Measurements from ENCODE around the gene GREB1.
"Not testable (repeated sequence)": the region's sequence is repeated elsewhere in the genome, so short reads cannot be mapped to it uniquely, and the experiment has no call there.

Gene GREB1

GRCh38 chr2:11637546-11637945, 103.7 kb downstream of the GREB1 start:
- no peak for DNase-seq (ENCODE audit: low read depth, low spot score)

DNA sequence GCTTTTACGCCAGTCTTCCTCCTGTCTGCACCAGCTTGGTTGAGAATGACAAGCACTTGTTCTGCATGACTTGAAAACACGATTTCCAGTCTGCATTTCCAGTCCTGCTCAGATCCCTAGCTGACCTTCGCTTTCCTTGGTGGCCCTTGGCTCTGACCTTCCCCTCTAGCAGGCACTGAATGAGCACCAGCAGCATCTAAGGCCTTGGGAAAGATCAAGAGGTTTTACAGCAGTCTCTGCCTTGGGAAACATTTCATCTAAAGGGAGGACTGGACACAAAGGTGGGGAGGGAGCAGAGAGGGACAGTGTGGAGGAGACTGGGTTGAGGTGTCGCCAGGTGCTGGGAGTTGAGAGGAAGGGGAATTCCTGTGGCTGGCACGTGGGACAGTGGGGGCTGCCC, 105.7 kb downstream of the GREB1 start:
- DNase-seq (ENCODE audit: low read depth, low spot score) = no peak

DNA sequence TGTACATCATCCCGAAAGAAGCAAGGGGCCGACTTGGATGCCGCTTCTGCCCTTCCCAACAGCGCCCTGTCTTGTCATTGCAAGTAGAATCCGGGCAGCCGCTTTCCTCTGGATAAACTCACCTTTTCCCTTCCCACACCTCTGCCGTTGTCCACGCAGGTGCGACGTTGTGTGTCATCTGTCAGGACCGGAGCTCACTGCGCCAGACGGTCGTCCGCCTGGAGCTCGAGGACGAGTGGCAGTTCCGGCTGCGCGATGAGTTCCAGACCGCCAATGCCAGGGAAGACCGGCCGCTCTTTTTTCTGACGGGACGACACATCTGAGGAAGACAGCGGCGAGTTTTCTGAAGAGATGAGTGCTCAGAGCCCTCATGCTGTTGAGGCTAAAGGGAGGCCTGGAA, 106.3 kb downstream of the GREB1 start:
- no peak for DNase-seq (ENCODE audit: low read depth, low spot score)

- no peak for DNase-seq (ENCODE audit: low read depth, low spot score)
Measured at GRCh38 chr2:11642972-11643371, 109.1 kb downstream of the GREB1 start.

DNA sequence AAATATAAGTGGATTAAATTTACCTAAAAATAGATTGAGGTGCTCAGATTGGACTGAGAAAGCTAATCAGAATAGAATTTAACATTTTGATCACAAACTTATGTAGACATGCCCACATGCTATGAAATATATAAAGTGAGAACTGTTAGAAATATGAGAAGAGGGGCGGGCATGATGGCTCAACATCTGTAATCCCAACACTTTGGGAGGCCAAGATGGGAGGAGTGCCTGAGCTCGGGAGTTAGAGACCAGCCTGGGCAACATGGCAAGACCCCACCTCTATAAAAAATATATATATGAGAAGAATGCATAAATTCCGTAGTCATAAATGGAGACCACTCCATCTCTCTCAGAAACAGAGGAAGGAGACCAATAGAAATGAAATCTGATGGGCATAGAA, 110.4 kb downstream of the GREB1 start:
- DNase-seq (ENCODE audit: low read depth, low spot score) = no peak

DNA sequence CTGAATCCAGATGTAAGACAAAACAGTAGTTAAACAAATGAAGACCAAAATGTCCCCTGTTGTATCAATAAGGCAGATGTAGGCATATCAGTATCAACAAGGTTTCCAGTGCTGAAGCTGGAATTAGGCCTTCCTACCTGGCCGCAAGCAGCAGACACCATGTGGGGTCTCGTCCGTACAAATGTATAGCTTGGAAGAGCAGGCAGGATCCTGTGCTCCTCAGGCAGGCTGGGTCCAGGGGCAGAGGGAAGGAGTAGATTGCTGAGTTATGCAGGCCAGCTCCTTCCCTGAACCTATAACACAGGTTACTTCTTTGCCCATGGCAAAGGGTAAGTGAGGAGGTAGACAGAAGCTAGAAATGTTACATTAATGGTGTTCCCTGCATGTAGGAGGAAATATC, 112.7 kb downstream of the GREB1 start:
- no peak for DNase-seq (ENCODE audit: low read depth, low spot score)

DNA sequence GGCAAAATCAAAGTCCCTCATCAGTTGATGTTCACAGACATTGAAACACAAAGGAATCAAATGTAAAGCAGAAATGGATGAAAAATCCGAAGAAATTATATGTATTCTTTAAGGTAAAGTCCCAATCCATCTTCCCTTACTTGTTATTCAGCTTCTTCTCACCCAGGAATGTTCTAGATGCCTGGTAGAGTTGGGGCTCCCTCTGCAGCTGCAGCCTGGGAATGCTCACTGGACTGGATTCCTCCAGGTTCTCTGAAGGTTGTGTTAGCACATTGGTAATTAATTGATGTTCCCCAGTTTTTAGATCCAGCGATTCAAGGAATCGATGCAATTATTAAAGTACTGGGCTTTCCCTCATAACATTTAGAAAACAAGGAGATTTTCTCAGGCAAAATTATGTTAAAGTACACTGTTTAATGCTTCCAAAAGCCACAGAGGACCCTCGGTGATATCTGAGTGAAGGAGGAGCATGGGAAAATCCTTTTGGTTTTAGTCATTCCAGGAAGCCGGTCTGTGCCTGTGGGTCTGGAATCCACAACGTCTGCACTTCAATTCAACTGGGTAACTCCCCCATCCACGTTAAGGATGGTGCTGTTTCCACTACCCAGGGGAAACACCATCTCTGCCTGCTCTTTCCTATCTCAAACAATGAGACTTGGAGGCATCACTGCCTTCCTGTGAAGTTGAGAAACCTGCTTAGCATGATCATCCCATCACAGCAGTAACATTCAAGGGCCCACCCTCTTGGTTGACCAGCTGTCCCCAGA, 114.2 kb downstream of the GREB1 start:
- no peak for DNase-seq (ENCODE audit: low read depth, low spot score)

- no peak for DNase-seq (ENCODE audit: low read depth, low spot score)
Measured at GRCh38 chr2:11649093-11649492, 115.2 kb downstream of the GREB1 start.

GRCh38 chr2:11651856-11652548, 118.2 kb downstream of the GREB1 start:
- DNase-seq (ENCODE audit: low read depth, low spot score) = no peak

- no peak for DNase-seq (ENCODE audit: low read depth, low spot score)
Measured at GRCh38 chr2:11652553-11652952, 118.7 kb downstream of the GREB1 start.

GRCh38 chr2:11655495-11655894, 121.7 kb downstream of the GREB1 start:
- DNase-seq (ENCODE audit: low read depth, low spot score) = no peak

- DNase-seq (ENCODE audit: low read depth, low spot score) = no peak
Measured at GRCh38 chr2:11656252-11656651, 122.4 kb downstream of the GREB1 start.

- DNase-seq (ENCODE audit: low read depth, low spot score) = no peak
Measured at GRCh38 chr2:11656671-11657101, 122.8 kb downstream of the GREB1 start.

DNA sequence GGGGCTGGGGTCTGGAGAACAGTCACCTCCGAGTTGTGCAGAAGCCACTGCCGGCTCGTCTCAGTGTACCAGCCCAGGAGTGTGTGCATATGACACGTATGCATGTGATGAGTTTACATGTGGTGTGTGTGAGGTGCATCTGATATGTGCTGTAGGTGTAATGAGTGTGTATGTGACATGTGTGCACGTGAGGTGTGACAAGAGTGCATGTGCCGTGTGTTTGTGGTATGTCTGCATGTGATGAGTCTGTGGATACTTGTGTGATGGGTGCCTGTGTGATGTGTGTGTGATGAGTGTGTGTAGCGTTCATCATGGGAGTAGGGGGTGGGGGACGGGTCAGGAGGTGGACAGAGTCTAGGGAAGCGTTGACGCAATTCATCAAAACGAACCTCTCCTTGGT, 123.3 kb downstream of the GREB1 start:
- no peak for DNase-seq (ENCODE audit: low read depth, low spot score)

- no peak for DNase-seq (ENCODE audit: low read depth, low spot score)
Measured at GRCh38 chr2:11657646-11658045, 123.8 kb downstream of the GREB1 start.

- no peak for DNase-seq (ENCODE audit: low read depth, low spot score)
Measured at GRCh38 chr2:11658208-11659114, 124.6 kb downstream of the GREB1 start.

GRCh38 chr2:11659115-11659475, 125.2 kb downstream of the GREB1 start:
- no peak for DNase-seq (ENCODE audit: low read depth, low spot score)

DNA sequence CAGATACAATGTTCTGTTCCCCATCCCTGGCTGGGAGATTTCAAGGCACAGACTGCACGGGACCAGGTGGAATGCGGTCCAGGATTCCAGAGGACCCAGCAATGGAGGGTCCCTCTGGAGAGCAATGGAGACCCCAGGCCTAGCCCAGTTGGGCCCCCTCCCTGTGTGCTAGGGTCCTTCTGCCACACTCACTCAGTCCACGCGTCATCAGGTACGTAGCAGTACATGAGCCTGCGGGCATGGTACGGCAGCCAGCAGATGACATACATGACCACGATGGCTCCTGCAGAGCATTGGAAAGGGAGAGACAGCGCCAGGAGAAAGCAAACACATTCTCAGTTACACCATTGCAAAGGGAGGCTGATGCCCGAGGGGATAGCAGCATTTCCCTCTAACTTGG, 126.0 kb downstream of the GREB1 start:
- no peak for DNase-seq (ENCODE audit: low read depth, low spot score)

DNA sequence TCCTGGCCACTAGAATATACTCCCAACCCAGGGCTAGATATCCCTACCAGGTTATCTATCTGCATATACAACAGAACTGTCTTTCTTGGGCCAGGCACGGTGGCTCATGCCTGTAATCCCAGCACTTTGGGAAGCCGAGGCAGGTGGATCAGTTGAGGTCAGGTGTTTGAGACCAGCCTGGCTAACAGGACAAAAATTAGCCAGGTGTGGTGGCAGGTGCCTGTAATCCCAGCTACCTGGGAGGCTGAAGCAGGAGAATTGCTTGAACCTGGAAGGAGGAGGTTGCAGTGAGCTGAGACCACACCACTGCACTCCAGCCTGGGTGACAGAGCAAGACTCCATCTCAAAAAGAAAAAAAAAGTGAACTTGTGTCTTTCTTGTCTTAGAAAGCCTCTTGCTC, 126.6 kb downstream of the GREB1 start:
- not testable (repeated sequence) for DNase-seq (ENCODE audit: low read depth, low spot score)

DNA sequence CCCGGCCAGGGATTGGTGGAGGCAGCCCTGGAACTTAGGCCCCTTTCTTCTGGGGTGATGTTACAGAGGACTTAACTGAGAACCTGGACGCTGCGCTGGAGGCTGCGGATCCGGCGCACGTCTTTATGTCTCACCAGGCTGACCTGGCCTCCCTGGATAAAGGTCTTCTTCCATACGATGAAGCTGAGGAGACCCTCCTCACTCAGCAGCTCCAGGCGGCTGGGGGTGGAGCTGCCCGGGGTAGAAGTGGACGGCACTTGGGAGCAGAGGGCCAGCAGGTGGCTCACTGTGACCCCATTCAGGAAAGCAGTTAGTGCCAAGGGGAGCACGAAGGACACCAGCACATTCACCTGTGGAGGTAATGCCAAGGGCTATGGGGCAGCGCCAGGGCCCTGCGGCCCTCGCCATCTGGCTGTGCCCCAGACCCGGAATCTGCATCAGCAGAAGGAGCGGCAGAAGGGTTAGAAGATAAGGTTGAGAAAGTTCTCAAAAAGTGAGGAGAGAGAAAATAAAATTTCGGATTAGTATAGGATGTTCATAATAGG, 128.1 kb downstream of the GREB1 start:
- DNase-seq (ENCODE audit: low read depth, low spot score) = no peak

DNA sequence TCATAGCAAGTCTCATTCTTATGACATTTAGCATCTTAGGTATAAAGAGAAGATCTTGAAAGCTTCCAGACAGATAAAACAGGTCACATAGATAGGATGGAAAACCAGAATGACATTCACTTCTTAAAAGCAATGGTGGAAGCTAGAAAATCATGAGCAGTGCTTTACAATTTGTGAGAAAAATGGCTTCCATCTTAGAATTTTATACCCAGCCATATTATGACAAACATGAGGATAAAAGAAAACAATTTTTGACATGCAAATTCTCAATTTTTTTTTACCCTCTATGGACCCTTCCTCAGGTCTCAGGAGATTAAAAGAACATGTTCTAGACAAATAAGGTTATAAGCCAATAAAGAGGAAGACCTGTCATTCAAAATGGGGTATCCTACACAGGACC, 129.0 kb downstream of the GREB1 start:
- no peak for DNase-seq (ENCODE audit: low read depth, low spot score)

DNA sequence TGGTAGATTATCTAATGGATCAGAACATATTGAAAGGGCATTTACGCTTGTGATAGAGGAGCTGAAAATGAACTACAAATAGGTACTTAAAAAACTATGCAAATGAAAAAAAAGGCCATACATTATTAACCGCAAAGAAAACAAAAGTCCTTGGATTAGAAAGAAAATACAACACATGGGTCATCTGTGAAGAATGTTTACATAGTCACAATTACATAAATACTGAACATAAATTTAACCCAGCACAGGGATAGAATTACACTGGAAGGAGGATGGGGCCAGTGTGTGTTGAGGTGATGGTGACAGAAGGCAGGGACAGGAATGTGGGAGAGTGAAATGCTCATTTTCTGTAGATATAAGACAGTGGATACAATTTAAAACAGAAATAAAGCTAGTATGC, 129.6 kb downstream of the GREB1 start:
- DNase-seq (ENCODE audit: low read depth, low spot score) = no peak
